Peyer's patch (tissue), 4 donors: Measurements from ENCODE around the gene SLC3A2. TPM values are rescaled to one million over a fixed set of nuclear protein-coding genes. Genes with fewer than 3 reads are reported as not detected.

Experiments
- DNase-seq, 3 donors: peaks; one replicate each; pipeline ENCODE4 v3.0.0-alpha.2; 2017 to 2019
- H3K27ac ChIP-seq, 4 donors: fragments of 200-600 bp; sonication (generic); one replicate each; pipeline ENCODE4 v1.5.1; 2016 to 2019
- H3K27me3 ChIP-seq, 2 donors: fragments of 200-600 bp; sonication (generic); one replicate each; pipeline ENCODE4 v1.5.1; 2019
- H3K36me3 ChIP-seq, 3 donors: fragments of 200-600 bp; sonication (generic); one replicate each; pipeline ENCODE4 v1.5.1; 2016 to 2019
- H3K4me1 ChIP-seq, 4 donors: fragments of 200-600 bp; sonication (generic); one replicate each; pipeline ENCODE4 v1.5.1; 2016 to 2019
- H3K4me3 ChIP-seq, 4 donors: fragments of 200-600 bp; sonication (generic); 1 replicate in 3 of 4; 2 replicates in 1 of 4; pipeline ENCODE4 v1.5.1; 2016 to 2019; ENCODE audit warnings: mild to moderate bottlenecking in 1 of 4
- H3K9me3 ChIP-seq, 4 donors: fragments of 200-600 bp; sonication (generic); one replicate each; pipeline ENCODE4 v1.5.1; 2016 to 2019; ENCODE audit warnings: mild to moderate bottlenecking in 1 of 4
- POLR2A ChIP-seq, 2 donors: fragments of 450-650 bp; IDR thresholded peaks; one replicate each; pipeline ENCODE4 v1.5.1; 2017; ENCODE audit warnings: antibody characterized with exemption in 2 of 2, mild to moderate bottlenecking in 2 of 2, moderate library complexity in 2 of 2
- total RNA-seq, 4 donors: library from RNA; depleted of rRNA; stranded (reverse); fragments of >200 nt; gene quantifications; one replicate each; pipeline ENCODE4 v1.1.0, GENCODE V29; 2016
- TF ChIP-seq, protein P1 (sequence below), 6 experiments: fragments of 450-650 bp in 4 of 6; fragments of 200-600 bp in 2 of 6; sonication (generic) in 1 of 6; IDR thresholded peaks; one replicate each; pipeline ENCODE4 v1.5.1; 2017 to 2019; ENCODE audit warnings: antibody characterized with exemption in 6 of 6, mild to moderate bottlenecking in 3 of 6, moderate library complexity in 1 of 6

SLC3A2 gene
- total RNA-seq, 4 donors from 2014 or later: 64.4 to 253 (median 207) TPM

GRCh38 chr11:62897311-62897710 is 16.6 kb downstream of the SLC3A2 start:
- no peak for DNase-seq
- no peak overlapping the region for H3K4me3 ChIP-seq
- no peak overlapping the region for H3K27ac ChIP-seq
- TF ChIP-seq POLR2A (IDR thresholded peaks at IDR 0.05): no peak
- TF ChIP-seq, protein P1, sequence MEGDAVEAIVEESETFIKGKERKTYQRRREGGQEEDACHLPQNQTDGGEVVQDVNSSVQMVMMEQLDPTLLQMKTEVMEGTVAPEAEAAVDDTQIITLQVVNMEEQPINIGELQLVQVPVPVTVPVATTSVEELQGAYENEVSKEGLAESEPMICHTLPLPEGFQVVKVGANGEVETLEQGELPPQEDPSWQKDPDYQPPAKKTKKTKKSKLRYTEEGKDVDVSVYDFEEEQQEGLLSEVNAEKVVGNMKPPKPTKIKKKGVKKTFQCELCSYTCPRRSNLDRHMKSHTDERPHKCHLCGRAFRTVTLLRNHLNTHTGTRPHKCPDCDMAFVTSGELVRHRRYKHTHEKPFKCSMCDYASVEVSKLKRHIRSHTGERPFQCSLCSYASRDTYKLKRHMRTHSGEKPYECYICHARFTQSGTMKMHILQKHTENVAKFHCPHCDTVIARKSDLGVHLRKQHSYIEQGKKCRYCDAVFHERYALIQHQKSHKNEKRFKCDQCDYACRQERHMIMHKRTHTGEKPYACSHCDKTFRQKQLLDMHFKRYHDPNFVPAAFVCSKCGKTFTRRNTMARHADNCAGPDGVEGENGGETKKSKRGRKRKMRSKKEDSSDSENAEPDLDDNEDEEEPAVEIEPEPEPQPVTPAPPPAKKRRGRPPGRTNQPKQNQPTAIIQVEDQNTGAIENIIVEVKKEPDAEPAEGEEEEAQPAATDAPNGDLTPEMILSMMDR (IDR thresholded peaks at IDR 0.05): no peak
- H3K9me3 ChIP-seq: no peaks in the 10 kb centered on the region
- H3K4me1 ChIP-seq: peaks cover 0 to 2% (median 0%) of the 10 kb centered on the region in 4 donors
- no peaks in the 10 kb centered on the region for H3K27me3 ChIP-seq
- H3K36me3 ChIP-seq: no peaks in the 10 kb centered on the region

- H3K36me3 ChIP-seq: no peaks in the 10 kb centered on the region
Measured at GRCh38 chr11:62898027-62898426, 17.3 kb downstream of the SLC3A2 start.

GRCh38 chr11:62902932-62903331 is 22.2 kb downstream of the SLC3A2 start:
- Histone ChIP-seq H3K9me3 (no peaks in the 10 kb centered on the region), H3K4me1 (no peaks in the 10 kb centered on the region), H3K4me3 (no peak overlapping the region), H3K27ac (no peak overlapping the region), H3K36me3 (no peaks in the 10 kb centered on the region), H3K27me3 (no peaks in the 10 kb centered on the region)
- no peak for DNase-seq
- TF ChIP-seq, protein P1 (IDR thresholded peaks at IDR 0.05): no peak
- no peak for TF ChIP-seq POLR2A (IDR thresholded peaks at IDR 0.05)

More at GRCh38 chr11:62898027-62898426, 17.3 kb downstream of the SLC3A2 start:
- no peak for DNase-seq
- TF ChIP-seq, protein P1 (IDR thresholded peaks at IDR 0.05): no peak
- no peak for TF ChIP-seq POLR2A (IDR thresholded peaks at IDR 0.05)
- no peak overlapping the region for H3K27ac ChIP-seq
- no peaks in the 10 kb centered on the region for H3K9me3 ChIP-seq
- no peaks in the 10 kb centered on the region for H3K27me3 ChIP-seq
- H3K4me1 ChIP-seq: no peaks in the 10 kb centered on the region
- H3K4me3 ChIP-seq: no peak overlapping the region

- no peak overlapping the region for H3K4me3 ChIP-seq
- no peak for DNase-seq
Measured at GRCh38 chr11:62905296-62905695, 24.6 kb downstream of the SLC3A2 start.

DNA sequence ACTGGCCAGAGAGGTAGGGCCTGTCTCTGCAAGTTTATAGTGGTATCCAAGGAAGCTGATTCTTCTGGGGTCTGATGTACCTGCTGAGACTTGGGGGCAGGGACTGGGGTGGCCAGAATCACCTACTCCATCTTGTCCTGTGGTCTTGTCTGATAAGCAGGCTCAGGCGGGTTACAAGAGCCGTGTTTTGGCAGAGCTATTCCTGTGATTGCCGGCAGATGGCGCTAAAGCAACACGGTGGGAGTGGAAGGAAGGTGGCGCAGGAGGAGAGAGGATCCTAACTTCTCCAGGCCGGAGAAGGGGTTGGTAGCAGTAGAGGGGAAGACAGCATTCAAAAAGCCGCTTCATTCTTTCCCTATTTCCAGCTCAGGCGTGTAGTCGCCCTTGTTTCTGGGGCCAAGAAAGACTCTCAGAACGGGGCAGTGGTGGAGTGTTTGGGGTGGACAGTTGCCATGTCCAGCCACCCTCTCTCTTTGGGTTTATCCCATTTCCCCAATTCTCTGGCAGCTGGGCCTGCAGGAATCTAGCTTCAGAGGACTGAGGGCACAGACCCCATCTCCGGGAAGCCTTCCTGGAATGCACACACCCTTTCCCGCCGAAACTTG is 25.3 kb downstream of the SLC3A2 start:
- no peak overlapping the region for H3K4me3 ChIP-seq
- H3K27me3 ChIP-seq: no peaks in the 10 kb centered on the region
- no peak overlapping the region for H3K27ac ChIP-seq
- no peaks in the 10 kb centered on the region for H3K36me3 ChIP-seq
- TF ChIP-seq, protein P1 (IDR thresholded peaks at IDR 0.05): peak; percentile 86 to 98 (median 98)
- TF ChIP-seq POLR2A (IDR thresholded peaks at IDR 0.05): no peak
- H3K9me3 ChIP-seq: no peaks in the 10 kb centered on the region
- peak; percentile 63 to 90 (median 87) for DNase-seq
- no peaks in the 10 kb centered on the region for H3K4me1 ChIP-seq

More at GRCh38 chr11:62905296-62905695, 24.6 kb downstream of the SLC3A2 start:
- Histone ChIP-seq H3K27ac (no peak overlapping the region), H3K27me3 (no peaks in the 10 kb centered on the region), H3K4me1 (no peaks in the 10 kb centered on the region), H3K9me3 (no peaks in the 10 kb centered on the region), H3K36me3 (no peaks in the 10 kb centered on the region)
- TF ChIP-seq, protein P1 (IDR thresholded peaks at IDR 0.05): no peak
- no peak for TF ChIP-seq POLR2A (IDR thresholded peaks at IDR 0.05)
